Tibial nerve (tissue), 4 donors: ENCODE measurements around the gene MAGI2.

ENCODE experiments used
- EP300 ChIP-seq, 2 donors: sonication (generic); formaldehyde crosslinking; IDR thresholded peaks; one replicate each; pipeline ENCODE4 v1.6.1; 2017; ENCODE audit warnings: antibody characterized with exemption in 2 of 2, mild to moderate bottlenecking in 1 of 2
- POLR2A ChIP-seq, 2 donors: fragments of 450-650 bp; IDR thresholded peaks; one replicate each; pipeline ENCODE4 v1.6.1; 2017; ENCODE audit warnings: antibody characterized with exemption in 2 of 2, mild to moderate bottlenecking in 2 of 2, moderate library complexity in 2 of 2
- TF ChIP-seq, protein P1 (sequence below), 5 experiments: fragments of 200-600 bp in 3 of 5; fragments of 450-650 bp in 2 of 5; sonication (generic) in 3 of 5; IDR thresholded peaks; one replicate each; pipeline ENCODE4 v1.5.1; 2016 to 2019; ENCODE audit warnings: antibody characterized with exemption in 5 of 5, mild to moderate bottlenecking in 3 of 5, moderate library complexity in 2 of 5

DNA sequence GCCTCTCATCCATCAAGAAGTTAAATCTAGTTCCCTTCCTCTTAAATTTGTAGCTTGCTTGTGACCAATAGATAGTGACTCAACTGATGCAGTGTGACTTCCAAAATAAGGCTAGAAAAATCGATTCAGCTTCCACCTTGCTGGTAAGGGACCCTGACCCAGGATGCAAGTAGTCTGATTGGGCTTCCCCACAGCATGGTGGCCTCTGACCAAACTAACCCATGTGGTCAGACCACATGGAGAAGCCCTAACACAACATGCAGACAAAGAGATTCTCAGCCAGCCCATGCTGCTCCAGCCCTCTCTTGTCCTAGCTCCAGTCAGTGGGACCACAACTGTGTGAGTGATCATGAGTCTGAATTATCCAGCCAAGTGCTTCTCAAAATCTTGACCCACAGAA is 710.8 kb downstream of the MAGI2 start:
- TF ChIP-seq POLR2A (IDR thresholded peaks at IDR 0.05) (no peak), EP300 (IDR thresholded peaks at IDR 0.05) (no peak)
- TF ChIP-seq, protein P1, sequence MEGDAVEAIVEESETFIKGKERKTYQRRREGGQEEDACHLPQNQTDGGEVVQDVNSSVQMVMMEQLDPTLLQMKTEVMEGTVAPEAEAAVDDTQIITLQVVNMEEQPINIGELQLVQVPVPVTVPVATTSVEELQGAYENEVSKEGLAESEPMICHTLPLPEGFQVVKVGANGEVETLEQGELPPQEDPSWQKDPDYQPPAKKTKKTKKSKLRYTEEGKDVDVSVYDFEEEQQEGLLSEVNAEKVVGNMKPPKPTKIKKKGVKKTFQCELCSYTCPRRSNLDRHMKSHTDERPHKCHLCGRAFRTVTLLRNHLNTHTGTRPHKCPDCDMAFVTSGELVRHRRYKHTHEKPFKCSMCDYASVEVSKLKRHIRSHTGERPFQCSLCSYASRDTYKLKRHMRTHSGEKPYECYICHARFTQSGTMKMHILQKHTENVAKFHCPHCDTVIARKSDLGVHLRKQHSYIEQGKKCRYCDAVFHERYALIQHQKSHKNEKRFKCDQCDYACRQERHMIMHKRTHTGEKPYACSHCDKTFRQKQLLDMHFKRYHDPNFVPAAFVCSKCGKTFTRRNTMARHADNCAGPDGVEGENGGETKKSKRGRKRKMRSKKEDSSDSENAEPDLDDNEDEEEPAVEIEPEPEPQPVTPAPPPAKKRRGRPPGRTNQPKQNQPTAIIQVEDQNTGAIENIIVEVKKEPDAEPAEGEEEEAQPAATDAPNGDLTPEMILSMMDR (IDR thresholded peaks at IDR 0.05): no peak
